AG04450 (cell line): ENCODE results near the gene SGK1. TPM values are rescaled to one million over a fixed set of nuclear protein-coding genes. Genes with fewer than 3 reads are reported as not detected.
"Not testable (repeated sequence)": the region's sequence is repeated elsewhere in the genome, so short reads cannot be mapped to it uniquely, and the experiment has no call there.

Experiments
- CTCF ChIA-PET: fragments of 300-600, 350-600 bp; formaldehyde crosslinking; extraction: SDS; loops from one replicate; lab custom pipeline; 2022; ENCODE audit warnings: antibody characterized with exemption, inconsistent platforms; lab: Charles Lee
- POLR2A ChIA-PET: fragments of 350-600 bp; formaldehyde crosslinking; extraction: SDS; loops from one replicate; lab custom pipeline; 2021; ENCODE audit warnings: antibody characterized with exemption, inconsistent platforms; lab: Yijun Ruan, JAX
- DNase-seq: peaks from one replicate; pipeline ENCODE4 v3.0.0-alpha.2; 2011; ENCODE audit warnings: low read depth, low spot score
- H3K27ac ChIP-seq: one replicate; pipeline ENCODE4 v1.5.1; 2012; ENCODE audit warnings: low read depth, low read length, control low read depth
- H3K27me3 ChIP-seq: one replicate; pipeline ENCODE4 v1.6.0; 2012; ENCODE audit warnings: low read length; ENCODE audit not compliant: control insufficient read depth, insufficient read depth
- H3K4me3 ChIP-seq: 2 replicates; pipeline ENCODE4 v1.5.1; 2011; ENCODE audit warnings: mild to moderate bottlenecking, low read depth, low read length, control low read depth
- H3K9me3 ChIP-seq: 2 replicates; pipeline ENCODE4 v1.5.1; 2012; ENCODE audit warnings: low read length; ENCODE audit not compliant: control insufficient read depth, insufficient read depth
- CTCF ChIP-seq: IDR thresholded peaks from 2 replicates; pipeline ENCODE4 v1.5.1; 2011; ENCODE audit warnings: low read depth, low read length, control low read depth, inconsistent platforms
- polyA plus RNA-seq: library from polyadenylated mRNA; depleted of rRNA; stranded (reverse); fragments of >200 nt; gene quantifications from 2 replicates; pipeline ENCODE4 v1.2.3, GENCODE V29; 2011

Gene SGK1
- polyA plus RNA-seq, 1 experiment = 120 TPM

- no peaks in the 10 kb centered on the region for H3K27me3 ChIP-seq
- ChIA-PET CTCF (interaction anchor here (0.6 kb wide), 1 partner anchor 134 kb away, joined by 5 read pairs; the partner anchor contains the start of gene SGK1), POLR2A (no interaction called here)
- H3K27ac ChIP-seq = no peak overlapping the region
- TF ChIP-seq CTCF = no peak
- DNase-seq = no peak
- H3K4me3 ChIP-seq = no peak overlapping the region
- no peaks in the 10 kb centered on the region for H3K9me3 ChIP-seq
Measured at GRCh38 chr6:134183844-134184243, 134.1 kb downstream of the SGK1 start.

DNA sequence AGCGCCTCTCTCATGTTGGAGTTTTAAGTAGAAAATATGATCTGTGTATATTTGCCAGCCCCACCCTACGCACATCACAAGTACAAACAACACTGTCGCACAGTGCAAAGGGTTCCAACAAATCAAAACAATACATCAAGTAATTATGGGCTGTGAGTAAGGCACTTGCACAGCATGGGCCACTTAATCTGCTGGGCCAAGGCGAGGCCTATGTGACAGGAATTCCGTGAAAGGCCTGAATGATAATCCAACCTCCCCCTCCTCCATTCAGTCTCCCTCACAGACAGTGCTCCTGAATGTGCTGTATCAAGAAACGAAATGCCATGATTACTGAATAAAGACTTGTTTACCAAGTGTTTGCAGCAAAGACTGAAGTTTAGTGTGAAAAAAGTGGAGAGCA, 135.4 kb downstream of the SGK1 start:
- CTCF ChIA-PET = no interaction called here
- no peak overlapping the region for H3K4me3 ChIP-seq
- H3K27ac ChIP-seq = no peak overlapping the region
- H3K27me3 ChIP-seq = no peaks in the 10 kb centered on the region
- DNase-seq = no peak
- no peak for TF ChIP-seq CTCF
- H3K9me3 ChIP-seq = no peaks in the 10 kb centered on the region
- POLR2A ChIA-PET = no interaction called here

DNA sequence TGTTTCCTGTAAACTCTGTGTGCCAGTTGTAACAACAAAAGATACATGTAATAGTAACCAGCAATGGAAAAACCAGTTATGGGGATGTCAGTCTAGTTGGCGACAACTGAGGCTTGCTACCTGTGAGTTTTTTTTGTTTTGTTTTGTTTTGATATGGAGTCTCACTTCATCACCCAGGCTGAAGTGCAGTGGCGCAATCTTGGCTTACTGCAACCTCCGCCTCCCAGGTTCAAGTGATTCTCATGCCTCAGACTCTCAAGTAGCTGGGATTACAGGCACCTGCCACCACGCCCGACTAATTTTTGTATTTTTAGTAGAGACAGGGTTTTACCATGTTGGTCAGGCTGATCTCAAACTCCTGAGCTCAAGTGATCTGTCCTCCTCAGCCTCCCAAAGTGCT, 136.2 kb downstream of the SGK1 start:
- H3K9me3 ChIP-seq, H3K27ac ChIP-seq, POLR2A ChIA-PET, DNase-seq, H3K27me3 ChIP-seq, H3K4me3 ChIP-seq: not testable (repeated sequence)
- CTCF ChIA-PET = interaction anchor here (1.9 kb wide), 1 partner anchor 642 kb away, joined by 6 read pairs; no protein-coding TSS in a partner anchor

GRCh38 chr6:134181251-134181650, 136.7 kb downstream of the SGK1 start:
- POLR2A ChIA-PET, H3K4me3 ChIP-seq, H3K9me3 ChIP-seq, H3K27me3 ChIP-seq, H3K27ac ChIP-seq, DNase-seq: not testable (repeated sequence)
- CTCF ChIA-PET = interaction anchor here (0.7 to 1.9 kb wide), 2 partner anchors 643 to 674 kb away, joined by 3 to 6 read pairs; no protein-coding TSS in a partner anchor

DNA sequence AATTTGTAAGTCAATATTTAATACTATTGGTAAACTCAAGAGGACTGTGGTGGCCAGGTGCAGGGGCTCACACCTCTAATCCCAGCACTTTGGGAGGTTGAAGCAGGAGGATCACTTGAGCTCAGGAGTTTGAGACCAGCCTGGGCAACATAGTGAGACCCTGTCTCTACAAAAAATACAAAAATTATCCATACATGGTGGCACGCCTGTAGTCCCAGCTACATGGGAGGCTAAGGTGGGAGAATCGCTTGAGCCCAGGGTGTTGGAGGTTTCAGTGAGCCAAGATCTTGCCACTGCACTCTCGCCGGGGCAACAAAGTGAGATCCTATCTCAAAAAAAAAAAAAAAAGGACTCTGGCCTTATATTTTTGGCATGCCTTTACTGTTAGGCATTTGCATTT, 137.4 kb downstream of the SGK1 start:
- H3K27ac ChIP-seq, H3K9me3 ChIP-seq, H3K27me3 ChIP-seq, POLR2A ChIA-PET, H3K4me3 ChIP-seq, DNase-seq: not testable (repeated sequence)
- CTCF ChIA-PET = interaction anchor here (0.7 to 4.6 kb wide), 3 partner anchors 643 to 760 kb away, joined by 3 to 15 read pairs (median 6); no protein-coding TSS in a partner anchor

DNA sequence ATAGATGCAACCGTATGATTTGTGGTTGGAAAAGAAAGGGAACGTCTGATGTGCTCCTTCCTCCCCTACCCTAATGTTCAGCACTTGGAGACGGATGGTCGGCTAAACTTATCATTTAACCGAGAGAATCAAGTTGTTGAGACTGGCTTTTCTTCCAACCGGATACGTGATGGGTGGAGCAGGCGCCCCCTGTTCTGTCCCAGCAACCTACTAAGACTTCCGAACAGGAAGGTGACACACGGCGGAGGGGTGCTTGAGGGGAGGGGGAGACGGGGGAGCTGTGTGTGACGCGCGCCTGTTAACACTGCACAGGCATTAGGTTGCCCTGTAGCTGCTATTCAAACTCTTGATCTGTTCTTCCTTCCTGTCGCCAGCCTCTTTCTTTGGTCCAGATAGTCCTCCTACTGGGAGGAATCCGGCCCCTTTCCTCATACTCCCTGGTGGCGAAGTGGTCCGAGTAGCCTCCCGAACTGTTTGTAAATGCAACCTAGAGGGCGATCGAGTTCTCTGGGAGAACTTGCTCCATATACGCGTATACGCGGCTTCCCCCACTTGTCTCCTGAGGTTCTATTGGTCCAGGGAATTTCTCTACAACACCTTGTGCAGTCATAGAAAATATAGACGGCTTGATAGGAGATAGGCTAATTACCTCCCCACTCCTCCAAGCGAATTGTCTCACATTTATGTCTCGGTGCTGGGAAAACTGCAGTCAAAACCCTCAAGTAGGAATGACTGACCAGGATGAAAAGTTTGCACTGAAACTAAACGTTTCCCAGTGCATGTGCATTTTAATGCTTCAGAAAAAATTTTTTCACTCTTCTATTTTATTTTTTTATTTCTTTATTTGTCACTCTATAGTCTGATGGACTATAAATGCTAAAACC, 139.5 kb downstream of the SGK1 start:
- TF ChIP-seq CTCF = peak; percentile 97
- H3K27me3 ChIP-seq = no peaks in the 10 kb centered on the region
- H3K9me3 ChIP-seq = no peaks in the 10 kb centered on the region
- H3K27ac ChIP-seq = peak overlapping the region; percentile 79
- peak; percentile 86 for DNase-seq
- H3K4me3 ChIP-seq = peak overlapping the region; percentile 55
- POLR2A ChIA-PET = interaction anchor here (0.7 to 1.4 kb wide), 3 partner anchors 17 to 638 kb away, joined by 3 to 4 read pairs (median 3); no protein-coding TSS in a partner anchor
- CTCF ChIA-PET = interaction anchor here (0.6 to 4.6 kb wide), 26 partner anchors 16 to 762 kb away, joined by 3 to 29 read pairs (median 4); partner anchors contain the start of gene SGK1
